Brain microvascular endothelial cell (primary cell): ENCODE results near the gene RTN4RL1.

ENCODE experiments used
- DNase-seq: peaks from one replicate; pipeline ENCODE4 v3.0.0-alpha.2; 2020
- H3K27ac ChIP-seq: fragments of 250-450 bp; sonication (Bioruptor Pico); 2 replicates; pipeline ENCODE4 v1.5.1; 2020; ENCODE audit warnings: mild to moderate bottlenecking, moderate library complexity
- H3K27me3 ChIP-seq: fragments of 250-450 bp; sonication (Bioruptor Pico); replicated peaks from 2 replicates; pipeline ENCODE4 v1.5.1; 2020; ENCODE audit warnings: mild to moderate bottlenecking
- H3K36me3 ChIP-seq: fragments of 250-450 bp; sonication (Bioruptor Pico); replicated peaks from 2 replicates; pipeline ENCODE4 v1.5.1; 2020; ENCODE audit warnings: mild to moderate bottlenecking
- H3K4me3 ChIP-seq: 2 replicates; pipeline ENCODE4 v1.5.1; 2011; ENCODE audit warnings: low read depth, mild to moderate bottlenecking, control low read depth, low read length, moderate library complexity
- CTCF ChIP-seq: IDR thresholded peaks from 2 replicates; pipeline ENCODE4 v1.5.1; 2011; ENCODE audit warnings: low read depth, mild to moderate bottlenecking, moderate library complexity, low read length, control low read depth, inconsistent platforms; ENCODE audit errors: missing control alignments
- in situ Hi-C: cut with HindIII; loops from 2 replicates; pipeline ENCODE4 v1.10.0; 2017; ENCODE audit warnings: low sequenced_read_pairs, low pct_ligation_motif_present

RTN4RL1 gene

GRCh38 chr17:2061441-2061958 lies 36.4 kb upstream of the RTN4RL1 start:
- in situ Hi-C loops, result no loop called here
- peaks cover 82% of the 10 kb centered on the region for H3K36me3 ChIP-seq
- peak; percentile 13 for DNase-seq
- TF ChIP-seq CTCF, result no peak
- H3K27me3 ChIP-seq, result no peaks in the 10 kb centered on the region
- peak overlapping the region; percentile 89 for H3K27ac ChIP-seq
- H3K4me3 ChIP-seq, result no peak overlapping the region

- no peak for TF ChIP-seq CTCF
- Histone ChIP-seq H3K27me3 (no peaks in the 10 kb centered on the region), H3K36me3 (peaks cover 81% of the 10 kb centered on the region), H3K27ac (peak overlapping the region; percentile 89), H3K4me3 (no peak overlapping the region)
- in situ Hi-C loops, result no loop called here
- peak; percentile 27 for DNase-seq
These were observed 35.7 kb upstream of the RTN4RL1 start for GRCh38 chr17:2060681-2061440.

DNA sequence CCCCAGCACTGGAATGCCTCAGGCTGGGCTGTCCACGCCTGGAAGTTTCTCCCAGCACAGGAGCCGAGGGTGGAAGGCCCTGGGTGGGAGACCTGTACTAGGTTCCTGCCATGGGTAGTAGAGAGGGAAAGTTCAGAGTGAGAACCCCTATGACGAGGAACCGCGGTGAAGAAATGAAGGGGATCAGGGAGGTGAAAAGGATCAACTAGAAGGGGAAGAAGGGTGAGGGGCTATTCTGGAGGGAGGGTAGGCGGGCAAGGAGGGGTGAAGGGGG lies 35.2 kb upstream of the RTN4RL1 start:
- no peak overlapping the region for H3K4me3 ChIP-seq
- H3K27ac ChIP-seq, result peak overlapping the region; percentile 89
- no peak for TF ChIP-seq CTCF
- in situ Hi-C loops, result no loop called here
- no peak for DNase-seq
- H3K36me3 ChIP-seq, result peaks cover 76% of the 10 kb centered on the region
- no peaks in the 10 kb centered on the region for H3K27me3 ChIP-seq

GRCh38 chr17:2059547-2060384 lies 34.6 kb upstream of the RTN4RL1 start:
- no peak for DNase-seq
- Histone ChIP-seq H3K27ac (peak overlapping the region; percentile 89), H3K27me3 (no peaks in the 10 kb centered on the region), H3K36me3 (peaks cover 72% of the 10 kb centered on the region), H3K4me3 (peak overlapping the region; percentile 70)
- no peak for TF ChIP-seq CTCF
- in situ Hi-C loops, result no loop called here

- peak; percentile 73 for TF ChIP-seq CTCF
- Histone ChIP-seq H3K36me3 (peaks cover 64% of the 10 kb centered on the region), H3K27me3 (no peaks in the 10 kb centered on the region), H3K4me3 (peak overlapping the region; percentile 70), H3K27ac (peak overlapping the region; percentile 89)
- in situ Hi-C loops, result no loop called here
- DNase-seq, result peak; percentile 37
These were observed 33.7 kb upstream of the RTN4RL1 start for GRCh38 chr17:2058586-2059546.
